ENCODE results near the gene DSE.

DSE gene

DNA sequence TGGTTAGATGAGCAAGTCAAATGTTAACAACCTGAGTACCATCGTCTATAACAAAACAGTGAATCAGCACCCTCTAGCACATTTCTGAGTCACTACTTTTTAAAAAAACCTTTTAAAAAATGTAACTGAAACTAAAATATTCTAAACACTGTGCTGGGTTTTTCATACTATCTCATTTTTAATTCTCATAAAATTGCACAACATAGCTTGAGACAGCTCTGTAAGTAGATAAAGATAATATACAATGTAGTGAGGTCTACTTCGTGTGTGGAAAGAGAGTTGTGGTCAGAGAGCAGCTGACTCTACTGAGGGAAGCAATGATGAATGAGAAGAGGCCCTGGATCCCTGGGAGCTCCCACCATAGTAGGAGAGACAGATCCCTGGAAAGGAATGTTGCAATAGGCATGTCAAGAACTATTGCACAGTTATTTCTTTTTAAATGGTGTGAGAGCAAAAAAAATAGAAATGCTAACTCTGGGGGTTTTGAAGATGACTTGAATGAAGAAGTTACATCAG is 76.8 kb downstream of the DSE start:
- DNase-seq (ENCODE audit: low read depth) = no peak

DNA sequence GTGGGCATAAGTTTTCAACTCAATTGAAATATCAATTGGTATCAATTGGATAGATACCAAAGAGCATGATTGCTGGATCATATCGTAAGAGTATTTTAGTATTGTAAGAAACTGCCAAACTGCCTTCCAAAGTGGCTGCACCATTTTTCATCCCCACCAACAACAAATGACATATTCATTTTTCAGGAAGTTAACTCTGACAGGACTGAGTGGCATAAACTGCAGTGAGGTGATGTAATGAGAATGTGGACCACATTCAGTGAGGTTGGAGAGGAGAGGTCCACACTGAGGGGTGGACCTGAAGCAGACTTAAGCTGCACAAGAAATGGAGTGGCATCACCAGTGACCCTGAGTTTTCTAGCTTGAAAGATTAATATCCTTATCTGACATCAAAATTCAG is 78.8 kb downstream of the DSE start:
- no peak for DNase-seq (ENCODE audit: low read depth)

DNA sequence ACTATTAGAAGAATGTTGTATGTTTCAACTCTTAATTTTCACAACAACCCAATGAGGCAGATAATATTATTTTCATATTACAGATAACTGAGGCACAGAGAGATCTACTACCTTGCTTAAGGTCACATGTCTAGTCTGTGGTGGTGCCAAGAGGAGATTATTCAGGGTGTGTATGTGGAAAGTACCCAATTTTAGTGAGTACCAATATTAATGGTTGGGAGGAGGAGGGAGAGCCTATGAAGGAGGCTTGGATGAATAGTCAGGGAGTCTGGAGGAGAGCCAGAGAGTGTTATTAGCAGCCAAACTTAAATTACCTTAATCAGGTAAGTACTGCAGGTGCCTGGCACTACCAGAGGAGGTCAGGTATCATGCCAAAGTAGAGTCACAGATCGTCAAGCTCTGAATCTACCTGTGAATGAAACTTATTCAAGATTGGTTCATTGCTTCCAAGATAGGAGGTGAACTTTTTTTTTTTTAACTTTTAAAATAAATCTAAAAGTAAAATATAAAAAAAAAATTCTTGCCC is 79.5 kb downstream of the DSE start:
- DNase-seq (ENCODE audit: low read depth) = no peak

DNA sequence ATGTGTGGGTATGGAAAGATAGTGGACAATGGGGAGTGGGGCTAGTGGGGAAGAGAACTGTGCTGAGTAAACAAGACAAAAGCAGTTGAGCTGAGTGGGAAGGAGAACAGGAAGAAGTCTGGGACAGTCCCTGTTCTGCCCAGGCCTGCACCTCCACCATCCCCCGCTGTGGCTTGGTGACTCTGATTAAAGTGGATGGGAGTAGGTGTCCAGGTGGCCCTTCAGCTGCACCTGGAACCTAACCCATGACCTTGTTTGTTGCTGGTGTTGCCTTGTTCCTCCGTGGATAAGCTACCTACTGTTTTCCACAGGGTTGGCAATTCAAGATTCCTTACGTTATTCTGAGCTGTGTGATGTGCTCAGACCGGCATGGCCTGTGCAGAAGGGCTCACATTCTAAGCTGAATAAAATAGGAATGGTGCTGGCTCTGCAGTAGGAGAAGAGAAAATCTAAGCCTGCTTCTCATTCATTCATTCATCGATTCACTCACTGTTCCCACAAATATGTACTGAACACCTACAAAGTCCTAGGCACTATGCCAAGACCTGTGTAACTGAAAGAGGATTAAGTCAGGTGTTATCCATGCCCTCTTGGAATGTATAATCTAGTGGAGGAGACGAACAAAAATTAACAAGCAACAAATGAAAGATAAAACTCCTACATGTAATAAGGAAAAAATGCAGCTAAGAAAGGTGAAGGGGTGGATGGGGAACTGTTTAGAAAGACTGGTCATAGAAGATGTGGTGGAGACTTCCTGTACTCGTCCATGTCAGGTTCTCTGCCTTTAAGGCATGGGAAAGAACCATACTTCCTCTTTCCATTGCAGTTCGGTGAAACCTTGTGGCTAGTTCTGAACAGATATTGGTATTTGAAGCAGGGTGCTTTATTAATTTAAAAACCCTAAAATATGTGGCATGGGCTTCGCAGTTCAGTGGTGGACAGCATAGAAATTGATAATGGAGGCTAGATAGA is 80.3 kb downstream of the DSE start:
- DNase-seq (ENCODE audit: low read depth) = no peak

DNA sequence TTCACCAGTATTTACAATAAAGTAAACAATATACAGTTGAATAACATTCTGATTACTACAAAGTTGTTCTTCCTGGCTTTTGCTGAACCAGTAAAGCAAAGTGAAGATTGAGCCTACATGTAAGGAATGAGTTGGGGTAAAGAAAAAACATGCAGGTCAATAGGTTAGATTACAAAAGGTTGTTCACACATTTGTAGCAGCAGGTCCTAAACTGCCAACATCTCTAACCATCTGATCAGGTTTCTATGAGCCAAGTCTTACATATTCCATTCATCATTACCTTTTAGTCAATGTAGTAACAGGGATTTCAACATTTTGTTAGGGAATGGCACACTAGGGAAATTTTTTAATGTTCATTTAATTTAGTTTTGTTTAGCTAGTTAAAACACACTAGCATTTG is 81.2 kb downstream of the DSE start:
- DNase-seq (ENCODE audit: low read depth) = no peak

DNA sequence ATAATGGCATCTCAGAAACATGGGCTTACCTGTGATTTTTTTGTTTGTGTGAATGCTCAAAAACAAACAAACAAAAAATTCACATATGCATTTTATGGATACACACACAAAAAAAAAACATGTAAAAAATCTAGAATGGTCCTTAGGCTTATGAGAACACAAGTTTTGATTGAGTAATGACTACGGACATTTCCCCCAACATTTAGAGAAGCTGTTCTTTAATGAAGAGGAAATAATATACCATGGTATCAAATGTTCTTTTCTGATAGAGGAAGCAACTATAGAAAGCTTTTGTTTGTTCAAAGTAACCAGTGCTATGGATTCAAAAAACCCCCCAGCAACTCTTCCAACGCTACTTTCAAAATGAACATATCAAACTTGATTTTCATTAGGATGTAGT is 81.8 kb downstream of the DSE start:
- no peak for DNase-seq (ENCODE audit: low read depth)

DNA sequence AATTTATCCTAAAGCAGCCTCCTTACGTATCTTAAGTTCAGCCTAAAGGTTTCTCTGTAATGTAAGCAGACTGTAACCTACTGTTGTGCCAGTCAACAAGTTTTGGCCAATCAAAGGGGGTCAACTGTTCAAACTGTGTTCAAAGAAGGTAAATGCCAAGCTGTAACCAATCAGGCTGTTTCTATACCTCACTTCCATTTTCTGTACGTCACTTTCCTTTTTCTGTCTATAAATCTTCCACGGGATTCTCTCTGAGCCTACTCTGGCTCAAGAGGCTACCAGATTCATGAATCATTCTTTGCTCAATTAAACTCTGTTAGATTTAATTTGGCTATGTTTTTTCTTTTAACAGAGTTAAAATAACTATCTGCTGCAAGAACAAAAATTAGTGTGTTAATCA is 85.4 kb downstream of the DSE start:
- no peak for DNase-seq (ENCODE audit: low read depth)

DNA sequence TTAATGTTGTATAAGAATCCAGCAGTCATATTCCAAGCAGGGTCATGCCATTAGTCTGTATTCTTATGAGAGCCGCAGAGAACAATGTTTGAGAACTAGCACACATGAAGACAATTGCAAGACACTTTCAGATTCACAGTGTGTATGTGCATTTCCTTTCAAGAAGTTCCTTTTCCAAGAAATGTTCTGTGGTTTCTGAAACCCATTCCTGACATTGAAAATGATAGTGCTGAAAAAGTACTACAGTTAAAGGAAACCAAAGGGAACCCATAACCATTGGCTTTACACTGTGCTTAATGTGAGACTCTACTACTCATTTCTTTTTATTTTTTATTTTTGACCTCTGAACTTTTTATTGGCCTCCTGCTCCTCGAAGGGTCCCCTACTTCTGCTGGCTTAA is 86.2 kb downstream of the DSE start:
- no peak for DNase-seq (ENCODE audit: low read depth)

DNA sequence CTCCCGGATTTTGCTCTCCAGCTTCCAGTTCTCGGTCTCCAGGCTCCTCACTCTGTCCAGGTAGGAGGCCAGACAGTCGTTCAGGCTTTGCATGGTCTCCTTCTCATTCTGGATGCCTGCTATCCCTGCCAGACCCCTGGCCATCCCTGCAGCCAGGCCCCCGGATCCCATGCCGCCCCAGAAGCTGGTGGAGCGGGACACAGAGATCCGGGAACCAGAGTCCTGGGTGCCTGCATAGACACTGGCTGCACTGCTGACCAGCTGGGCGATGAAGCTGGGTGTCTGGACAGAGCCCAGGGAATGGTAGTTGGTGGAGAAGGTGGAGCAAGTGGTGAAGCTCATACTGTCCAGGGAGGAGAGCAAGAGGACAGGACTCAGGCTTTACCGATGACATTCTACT is 87.5 kb downstream of the DSE start:
- DNase-seq (ENCODE audit: low read depth) = no peak

DNA sequence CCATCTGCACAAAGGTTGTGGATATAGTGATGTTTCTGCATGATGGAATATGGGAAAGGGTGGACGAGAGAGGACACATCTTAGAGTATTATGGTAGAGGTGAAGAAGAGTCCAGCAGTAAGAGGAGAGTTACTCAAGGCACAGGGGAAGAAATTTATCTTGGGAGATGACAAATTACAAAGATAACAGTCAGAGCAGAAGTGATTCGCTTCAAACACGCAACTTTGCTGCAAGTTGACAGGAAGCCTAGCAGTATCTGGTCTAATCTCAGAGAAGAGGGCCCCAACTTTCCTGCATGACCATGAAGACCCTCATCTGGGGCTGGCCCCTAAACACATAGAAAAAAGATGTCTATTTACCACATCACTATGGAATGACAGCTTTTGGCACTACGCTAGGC is 89.2 kb downstream of the DSE start:
- no peak for DNase-seq (ENCODE audit: low read depth)

DNA sequence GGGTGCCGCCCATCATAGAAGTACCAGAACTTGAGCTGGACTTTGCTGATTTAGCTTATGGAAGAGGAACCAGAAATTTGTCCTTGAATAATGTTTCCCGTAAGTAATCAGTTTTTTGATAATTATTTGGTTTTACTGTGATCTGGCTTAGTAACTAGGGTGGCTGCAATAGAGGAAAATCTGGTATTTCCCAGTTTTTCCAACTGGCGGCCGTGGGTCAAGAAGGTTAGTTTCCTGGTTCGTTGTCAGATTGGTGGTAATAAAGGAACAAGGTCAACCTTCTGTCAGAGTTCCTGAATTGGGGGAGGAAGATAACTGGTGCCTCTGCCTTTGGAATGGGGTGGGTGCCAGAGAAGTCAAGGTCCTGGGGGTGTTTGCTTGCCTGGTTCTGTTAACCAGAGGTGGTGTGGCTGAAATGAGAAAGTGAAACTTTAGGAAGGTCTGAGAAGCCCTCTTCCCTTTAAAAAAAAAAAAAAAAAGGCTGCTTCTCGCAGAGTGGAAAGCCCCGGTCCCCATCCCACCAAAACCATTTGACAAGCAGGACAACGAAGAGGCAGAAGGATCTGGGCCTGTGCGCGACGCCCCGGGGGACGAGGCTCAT is 90.7 kb downstream of the DSE start, which contains the start of gene CALHM6:
TSS of gene CALHM6 (plus strand) at position 45 of the 601 bp plus-strand sequence. CDS start at position 600, 555 bp downstream.
- no peak for DNase-seq (ENCODE audit: low read depth)

DNA sequence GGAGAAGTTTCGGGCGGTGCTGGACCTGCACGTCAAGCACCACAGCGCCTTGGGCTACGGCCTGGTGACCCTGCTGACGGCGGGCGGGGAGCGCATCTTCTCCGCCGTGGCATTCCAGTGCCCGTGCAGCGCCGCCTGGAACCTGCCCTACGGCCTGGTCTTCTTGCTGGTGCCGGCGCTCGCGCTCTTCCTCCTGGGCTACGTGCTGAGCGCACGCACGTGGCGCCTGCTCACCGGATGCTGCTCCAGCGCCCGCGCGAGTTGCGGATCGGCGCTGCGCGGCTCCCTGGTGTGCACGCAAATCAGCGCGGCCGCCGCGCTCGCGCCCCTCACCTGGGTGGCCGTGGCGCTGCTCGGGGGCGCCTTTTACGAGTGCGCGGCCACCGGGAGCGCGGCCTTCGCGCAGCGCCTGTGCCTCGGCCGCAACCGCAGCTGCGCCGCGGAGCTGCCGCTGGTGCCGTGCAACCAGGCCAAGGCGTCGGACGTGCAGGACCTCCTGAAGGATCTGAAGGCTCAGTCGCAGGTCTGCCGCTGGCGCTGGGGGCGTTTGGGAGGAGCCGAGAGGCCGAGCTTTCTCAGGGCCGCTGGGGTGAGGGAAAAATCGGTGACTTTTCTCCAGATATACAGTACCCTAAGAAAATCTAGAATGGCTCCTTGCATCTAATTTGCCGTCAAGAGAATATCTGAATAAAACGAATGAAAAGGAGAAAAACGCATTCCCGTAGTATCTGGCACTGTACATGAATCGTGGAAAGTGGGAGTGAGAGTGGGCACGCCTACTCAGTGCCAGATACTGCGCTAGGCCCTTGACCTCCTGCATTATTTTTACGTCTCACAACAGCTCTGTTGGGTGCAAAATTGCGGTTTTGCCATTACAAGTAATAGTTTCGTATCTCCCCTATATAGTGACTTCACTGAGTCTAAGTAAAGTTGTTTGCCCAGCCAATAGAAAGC is 91.5 kb downstream of the DSE start:
- DNase-seq (ENCODE audit: low read depth) = peak; percentile 44

DNA sequence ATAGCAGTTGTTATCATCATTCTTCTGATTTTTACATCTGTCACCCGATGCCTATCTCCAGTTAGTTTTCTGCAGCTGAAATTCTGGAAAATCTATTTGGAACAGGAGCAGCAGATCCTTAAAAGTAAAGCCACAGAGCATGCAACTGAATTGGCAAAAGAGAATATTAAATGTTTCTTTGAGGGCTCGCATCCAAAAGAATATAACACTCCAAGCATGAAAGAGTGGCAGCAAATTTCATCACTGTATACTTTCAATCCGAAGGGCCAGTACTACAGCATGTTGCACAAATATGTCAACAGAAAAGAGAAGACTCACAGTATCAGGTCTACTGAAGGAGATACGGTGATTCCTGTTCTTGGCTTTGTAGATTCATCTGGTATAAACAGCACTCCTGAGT is 92.6 kb downstream of the DSE start:
- no peak for DNase-seq (ENCODE audit: low read depth)

DNA sequence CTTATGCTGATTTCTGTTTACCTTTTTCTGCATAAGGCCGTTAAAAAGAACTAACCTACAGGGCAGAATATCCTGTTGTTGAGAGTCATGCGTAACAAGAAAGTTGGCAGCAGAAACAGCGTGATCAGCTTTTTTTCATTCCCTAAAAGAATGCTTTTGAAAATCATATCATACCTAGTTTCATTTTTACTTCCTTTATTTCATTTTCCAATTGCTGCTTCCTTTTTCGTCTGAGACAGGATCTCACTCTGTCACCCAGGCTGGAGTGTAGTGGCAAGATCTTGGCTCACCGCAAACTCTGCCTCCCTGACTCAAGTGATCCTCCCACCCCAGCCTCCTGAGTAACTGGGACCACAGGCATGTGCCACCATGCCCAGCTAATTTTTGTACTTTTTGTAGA is 94.5 kb downstream of the DSE start:
- no peak for DNase-seq (ENCODE audit: low read depth)

DNA sequence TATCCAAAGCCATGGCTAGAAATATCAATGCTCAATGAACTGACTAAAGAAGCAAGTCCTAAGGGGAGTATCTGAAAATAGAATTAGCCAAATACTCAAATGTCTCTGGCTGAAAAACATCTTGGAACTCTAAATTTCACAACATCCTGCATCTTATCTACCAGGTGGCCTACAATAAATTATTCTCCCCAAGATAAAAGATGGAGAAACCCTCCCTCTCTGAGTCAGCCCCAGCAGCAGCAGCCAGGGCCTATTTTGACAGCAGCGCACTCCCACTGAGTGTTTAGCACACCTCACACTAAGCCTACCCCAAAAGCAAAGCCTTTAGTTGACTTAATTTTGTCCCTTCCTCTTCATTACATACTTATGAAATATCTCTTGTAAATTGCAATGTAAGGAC is 96.3 kb downstream of the DSE start:
- DNase-seq (ENCODE audit: low read depth) = no peak

DNA sequence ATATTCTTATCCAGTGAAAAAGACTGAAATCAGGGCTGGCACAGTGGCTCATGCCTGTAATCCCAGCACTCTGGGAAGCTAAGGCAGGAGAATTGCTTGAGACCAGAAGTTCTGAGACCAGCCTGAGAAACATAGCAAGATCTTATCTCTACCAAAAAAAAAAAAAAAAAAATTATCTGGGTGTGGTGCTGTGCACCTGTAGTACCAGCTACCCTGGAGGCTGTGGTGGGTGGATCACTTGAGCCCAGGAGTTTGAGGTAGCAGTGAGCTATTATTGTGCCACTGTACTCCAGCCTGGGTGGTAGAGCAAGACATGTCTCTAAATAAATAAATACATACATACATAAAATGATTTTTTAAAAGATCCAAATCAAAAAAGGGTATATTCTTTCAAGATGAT is 96.8 kb downstream of the DSE start:
- no peak for DNase-seq (ENCODE audit: low read depth)

DNA sequence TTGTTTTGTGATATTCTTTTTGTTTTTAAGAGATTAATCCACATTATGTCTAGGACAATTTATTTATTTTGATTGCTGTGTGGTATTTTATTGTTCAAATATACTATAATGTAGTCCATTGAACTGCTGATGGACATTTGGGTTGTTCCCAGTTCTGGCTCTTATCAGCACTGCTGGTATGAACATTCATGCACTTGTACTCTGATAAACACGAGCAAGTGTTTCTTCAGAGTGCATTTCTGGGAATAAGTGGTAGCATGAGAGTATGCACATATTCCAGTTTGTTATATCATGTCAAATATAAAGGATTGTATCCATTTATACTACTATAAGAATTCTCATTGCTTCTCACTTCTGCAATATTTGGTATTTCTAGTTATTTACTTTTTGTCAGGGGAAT is 97.5 kb downstream of the DSE start:
- no peak for DNase-seq (ENCODE audit: low read depth)

DNA sequence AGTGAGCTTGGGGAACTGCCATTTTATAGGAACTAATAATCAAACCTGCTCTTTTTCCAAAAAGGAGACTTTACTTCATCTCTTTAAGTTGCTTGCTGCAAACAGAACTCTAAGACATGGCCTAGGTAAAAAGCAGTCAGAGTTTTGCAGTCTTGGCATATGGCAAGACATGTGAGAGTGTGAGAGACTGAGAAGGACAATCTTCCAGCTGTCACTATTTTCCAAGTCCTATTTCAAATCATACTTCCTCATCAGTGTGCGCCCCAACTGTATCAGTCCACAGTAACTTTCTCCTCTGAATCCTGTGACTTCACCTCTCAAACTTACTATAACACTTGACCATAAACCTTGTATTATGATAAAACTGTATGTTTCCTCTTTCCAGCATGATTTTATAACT is 100.8 kb downstream of the DSE start:
- DNase-seq (ENCODE audit: low read depth) = no peak

DNA sequence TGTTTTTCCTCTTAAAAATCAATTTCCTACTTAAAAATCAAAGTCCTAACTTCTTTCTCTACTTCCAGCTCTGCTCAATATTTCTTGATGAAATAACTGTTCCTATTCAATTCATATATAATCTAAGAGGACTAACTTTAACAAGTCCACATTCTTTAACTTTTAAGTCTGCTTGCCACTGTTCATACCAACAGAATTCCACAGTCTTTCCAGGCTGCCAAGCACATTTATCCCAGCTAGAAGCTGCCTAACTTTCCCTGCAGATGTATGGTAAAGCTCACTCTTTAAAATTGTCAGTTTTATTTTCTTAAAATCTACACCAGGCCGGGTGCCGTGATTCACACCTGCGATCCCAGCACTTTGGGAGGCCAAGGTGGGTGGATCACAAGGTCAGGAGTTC is 102.0 kb downstream of the DSE start:
- no peak for DNase-seq (ENCODE audit: low read depth)

DNA sequence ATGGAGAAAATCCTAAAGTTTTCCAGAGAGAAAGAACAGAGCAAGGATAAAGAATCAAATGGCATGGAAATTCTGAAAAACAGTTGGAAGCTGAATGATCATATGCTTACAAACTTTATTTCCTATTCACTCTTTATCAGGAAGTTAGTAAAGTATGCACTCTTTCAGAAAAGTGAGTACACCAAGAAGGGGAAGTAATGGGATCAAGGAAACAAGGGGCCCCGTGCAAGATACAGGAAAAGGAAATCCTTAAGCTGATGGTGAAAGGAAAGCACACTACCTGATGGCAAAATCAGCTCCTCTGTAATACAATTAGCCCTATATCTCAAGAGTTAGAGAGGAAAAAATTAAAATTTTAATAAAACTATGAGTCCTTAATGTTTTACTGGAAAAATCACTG is 104.4 kb downstream of the DSE start:
- DNase-seq (ENCODE audit: low read depth) = no peak

DNA sequence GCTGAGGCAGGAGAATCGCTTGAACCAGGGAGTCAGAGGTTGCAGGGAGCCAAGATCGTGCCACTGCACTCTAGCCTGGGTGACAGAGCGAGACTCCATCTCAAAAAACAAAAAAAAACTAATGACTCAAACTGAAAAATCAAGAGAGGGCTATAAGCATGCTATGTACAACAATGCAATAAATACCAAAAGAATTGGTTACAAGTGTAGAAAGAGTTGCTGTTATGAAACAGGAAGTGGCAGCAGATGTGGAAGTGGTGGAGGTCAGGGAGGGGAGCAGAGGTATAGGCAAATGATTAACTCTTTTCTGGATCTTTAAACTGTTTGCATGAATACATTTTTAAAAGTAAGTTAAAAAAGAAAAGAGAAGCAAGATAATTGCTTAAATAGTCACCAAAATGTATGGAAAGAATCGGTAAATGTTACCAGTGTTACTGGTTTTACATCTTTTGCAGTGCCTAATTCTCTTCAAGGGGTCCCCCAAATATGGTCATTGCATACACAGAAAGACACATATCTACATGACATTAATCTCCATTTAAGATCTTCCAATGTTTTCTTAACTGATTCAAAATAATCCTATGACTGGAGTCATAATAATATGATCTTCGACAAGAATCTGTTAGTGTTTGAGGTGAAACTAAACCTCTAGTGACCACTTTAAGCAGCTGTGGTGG is 105.4 kb downstream of the DSE start:
- DNase-seq (ENCODE audit: low read depth) = no peak
